ENCODE results near the gene UGGT1.

UGGT1 gene

DNA sequence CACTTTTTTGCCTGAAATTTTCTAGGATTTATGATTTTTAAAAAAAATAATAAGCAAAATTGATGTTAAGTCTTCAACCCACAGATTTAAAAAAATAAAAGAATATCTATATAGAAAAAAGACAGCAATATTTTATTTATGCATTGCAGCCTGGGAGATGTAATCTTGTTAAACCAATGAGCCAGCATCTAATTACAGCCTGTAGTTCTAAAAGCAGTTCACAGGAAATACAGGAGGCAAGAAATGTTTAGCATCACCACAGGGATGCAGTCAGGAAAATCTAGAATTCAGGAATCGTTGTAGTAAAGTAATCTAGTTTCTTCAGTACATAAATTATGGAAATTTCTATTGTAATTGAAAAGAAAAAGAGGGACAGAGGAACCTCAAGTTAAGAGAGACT, 17.2 kb downstream of the UGGT1 start:
- no peak for DNase-seq

DNA sequence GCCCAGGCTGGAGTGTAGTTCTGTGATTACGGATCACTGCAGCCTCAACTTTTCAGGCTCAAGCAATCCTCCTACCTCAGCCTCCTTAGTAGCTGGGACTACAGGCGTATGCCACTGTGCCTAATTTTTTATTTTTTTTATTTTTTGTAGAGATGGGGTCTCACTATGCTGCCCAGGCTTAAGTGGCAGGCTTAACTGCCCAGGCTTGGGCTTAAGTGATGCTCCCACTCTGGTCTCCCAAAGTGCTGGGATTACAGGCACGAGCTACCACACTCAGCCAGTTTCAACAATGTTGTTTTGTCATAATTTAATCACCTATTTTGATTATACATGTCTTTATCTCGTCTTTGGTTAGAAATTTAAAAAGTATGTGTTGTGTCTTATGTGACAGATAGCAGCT, 18.2 kb downstream of the UGGT1 start:
- DNase-seq: no peak

DNA sequence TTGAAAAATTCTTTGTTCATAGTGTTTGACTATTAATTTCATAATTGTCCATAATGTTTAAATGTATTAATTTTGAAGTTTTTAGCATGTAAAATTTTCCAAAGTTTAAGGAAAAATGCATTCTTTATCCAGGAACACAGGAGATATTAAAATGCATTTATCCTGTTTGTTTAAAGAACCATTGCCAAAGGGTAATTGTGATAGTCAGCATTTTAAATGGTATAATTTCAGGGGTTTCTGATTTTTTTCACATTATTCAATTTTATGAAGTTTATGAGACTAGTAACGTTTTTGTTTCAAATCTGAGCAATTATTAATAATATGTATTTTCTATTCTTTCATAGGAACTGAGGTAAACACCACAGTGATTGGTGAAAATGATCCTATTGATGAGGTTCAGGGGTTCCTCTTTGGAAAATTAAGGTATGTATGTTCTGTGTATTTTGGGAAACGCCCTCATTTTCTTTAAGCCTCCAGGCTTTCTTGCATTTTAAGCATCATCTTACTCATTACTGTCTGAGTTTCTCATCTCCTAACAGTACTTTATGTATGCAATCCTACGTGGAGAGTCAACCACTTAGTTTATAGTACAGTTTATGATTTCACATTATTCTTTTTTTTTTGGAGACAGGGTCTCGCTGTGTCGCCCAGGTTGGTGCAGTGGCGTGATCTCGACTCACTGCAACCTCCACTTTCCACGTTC, 25.1 kb downstream of the UGGT1 start:
- no peak for DNase-seq

DNA sequence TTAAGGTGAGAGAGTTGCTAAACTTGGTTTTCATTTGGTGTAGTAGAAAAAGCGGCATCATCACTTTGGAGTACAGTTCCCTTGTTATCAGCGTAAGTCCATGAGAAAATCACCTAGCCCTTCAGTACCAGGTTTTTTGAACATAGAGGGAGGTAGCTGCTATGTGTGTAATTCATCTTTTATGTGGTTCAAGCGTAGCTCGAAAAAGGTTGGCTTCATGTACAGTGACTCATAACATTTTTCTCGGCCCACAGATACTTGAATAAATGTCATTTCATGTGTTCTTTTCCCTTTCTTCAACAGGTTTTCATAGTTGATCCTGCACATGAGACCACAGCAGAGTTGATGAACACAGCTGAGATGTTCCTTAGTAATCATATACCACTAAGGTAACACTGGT, 43.6 kb downstream of the UGGT1 start:
- DNase-seq: no peak

GRCh38 chr2:128137094-128137616, 46.2 kb downstream of the UGGT1 start:
- DNase-seq: no peak

DNA sequence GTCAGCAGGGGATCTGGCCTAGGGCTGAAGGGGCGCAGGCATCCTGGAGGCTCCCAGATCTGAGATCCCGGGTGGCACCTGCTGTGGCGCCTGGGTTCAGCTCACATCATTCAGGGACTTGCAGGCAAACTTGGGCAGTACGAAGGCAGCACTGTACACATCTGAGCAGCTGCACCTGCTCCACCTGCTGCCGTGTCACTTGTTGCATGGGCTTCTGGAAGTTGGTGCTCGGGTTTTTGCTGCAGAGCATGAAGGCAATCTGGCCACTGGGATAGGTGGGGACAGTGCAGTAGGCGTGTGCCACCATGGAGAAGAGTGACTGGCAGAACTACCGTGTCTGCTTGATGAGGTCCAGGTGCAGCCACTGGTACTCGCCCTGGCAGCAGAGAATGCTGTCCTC, 48.6 kb downstream of the UGGT1 start:
- DNase-seq: no peak

- DNase-seq: no peak
Observed at GRCh38 chr2:128145651-128146050, 54.7 kb downstream of the UGGT1 start.

- no peak for DNase-seq
Observed at GRCh38 chr2:128153786-128154185, 62.8 kb downstream of the UGGT1 start.

DNA sequence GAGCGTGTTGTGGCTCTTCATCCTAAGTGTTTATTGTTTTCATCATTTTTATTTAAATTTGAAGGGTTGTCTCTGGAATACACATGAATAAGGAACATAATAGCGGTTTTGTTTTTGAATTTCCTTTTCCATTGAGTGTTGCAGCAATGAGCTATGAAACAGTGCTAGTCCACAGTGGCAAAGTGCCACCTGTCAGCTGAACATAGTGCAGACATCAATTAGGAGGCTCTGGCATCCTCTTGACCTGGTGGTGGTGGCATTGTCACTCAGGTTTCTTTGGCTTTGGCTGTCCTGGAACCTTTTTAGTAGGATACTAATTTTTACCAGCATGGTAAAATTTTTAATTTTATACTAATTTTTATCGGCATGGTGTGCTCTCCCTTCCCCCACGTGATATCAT, 63.2 kb downstream of the UGGT1 start:
- DNase-seq: no peak

DNA sequence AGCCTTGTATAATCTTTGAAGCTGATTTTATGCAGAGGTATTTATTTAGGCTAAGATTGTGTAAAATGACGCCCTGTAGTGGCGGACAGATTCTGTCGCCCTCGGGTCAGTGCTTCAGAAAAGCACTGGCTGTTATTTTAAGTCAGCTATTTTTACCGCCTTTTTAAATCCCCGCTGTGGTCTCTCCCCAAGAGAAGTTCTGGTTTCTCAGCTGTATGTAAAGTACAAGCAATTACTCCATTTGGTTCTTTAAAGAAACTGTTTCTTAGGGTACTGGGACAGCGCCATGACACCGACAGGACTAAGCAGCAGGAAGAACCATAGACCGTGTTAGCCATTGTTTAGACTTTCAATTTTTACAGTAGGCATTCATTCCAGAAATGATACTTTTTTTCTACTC, 65.0 kb downstream of the UGGT1 start:
- DNase-seq: no peak

GRCh38 chr2:128156812-128157211, 65.8 kb downstream of the UGGT1 start:
- no peak for DNase-seq

DNA sequence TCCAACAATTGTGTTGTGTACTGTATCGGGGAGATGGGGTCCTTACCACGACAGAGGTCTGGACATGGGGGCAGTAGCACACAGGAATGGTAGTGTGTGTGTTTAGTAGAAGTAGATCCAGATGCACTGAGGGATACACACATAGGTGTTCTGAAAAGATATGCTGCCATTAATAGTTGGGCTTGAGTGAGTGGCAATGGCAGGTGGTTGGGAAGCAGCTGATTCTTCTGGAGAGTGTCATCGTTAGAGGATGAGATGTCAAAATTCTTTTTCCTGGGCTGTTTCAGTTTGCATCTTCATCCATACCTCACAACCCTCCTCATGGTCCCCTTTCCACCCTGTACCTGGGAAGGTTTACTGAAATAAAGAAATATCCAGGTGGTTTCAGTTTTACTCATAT, 66.6 kb downstream of the UGGT1 start:
- no peak for DNase-seq

- DNase-seq: no peak
Observed at GRCh38 chr2:128158176-128158575, 67.2 kb downstream of the UGGT1 start.

- DNase-seq: no peak
Observed at GRCh38 chr2:128159437-128159836, 68.4 kb downstream of the UGGT1 start.

GRCh38 chr2:128160616-128161275, 69.7 kb downstream of the UGGT1 start:
- DNase-seq: no peak

DNA sequence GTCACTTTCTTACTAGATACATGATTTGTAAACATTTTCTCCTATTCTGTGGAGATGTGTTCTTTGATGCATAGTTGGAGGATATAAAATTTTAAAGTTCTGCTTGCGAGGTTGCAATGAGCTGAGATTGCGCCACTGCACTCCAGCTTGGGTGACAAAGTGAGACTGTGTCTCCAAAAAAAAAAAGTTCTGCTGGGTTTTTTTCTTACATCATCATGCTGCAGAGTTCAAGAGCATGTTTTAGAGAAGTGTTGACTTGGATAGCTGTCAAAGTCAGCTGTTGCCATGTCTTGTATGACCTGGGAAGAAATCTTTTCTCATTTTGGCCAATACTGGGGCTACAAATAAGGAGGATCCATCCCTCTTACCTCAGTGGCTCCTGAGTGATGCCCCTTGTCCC, 71.3 kb downstream of the UGGT1 start:
- peak; percentile 10 for DNase-seq

DNA sequence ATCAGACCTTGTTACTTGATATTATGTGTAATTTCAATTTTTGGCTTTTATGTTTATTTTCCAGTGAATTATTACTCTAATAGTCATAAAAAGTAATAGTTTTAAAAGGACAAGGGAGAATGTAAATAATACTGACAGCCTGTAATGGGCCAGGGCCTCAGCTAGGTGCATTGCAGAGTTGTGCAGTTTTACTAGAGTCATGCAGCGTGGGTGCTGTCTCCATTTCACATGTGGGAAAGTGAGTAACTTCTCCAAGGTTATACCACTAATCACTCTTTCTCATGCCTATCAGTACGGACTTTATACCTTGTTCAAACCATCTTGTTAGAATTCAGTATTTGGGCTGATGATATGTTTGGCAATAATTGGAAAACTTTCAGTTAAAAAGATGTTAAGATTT, 73.3 kb downstream of the UGGT1 start:
- no peak for DNase-seq

DNA sequence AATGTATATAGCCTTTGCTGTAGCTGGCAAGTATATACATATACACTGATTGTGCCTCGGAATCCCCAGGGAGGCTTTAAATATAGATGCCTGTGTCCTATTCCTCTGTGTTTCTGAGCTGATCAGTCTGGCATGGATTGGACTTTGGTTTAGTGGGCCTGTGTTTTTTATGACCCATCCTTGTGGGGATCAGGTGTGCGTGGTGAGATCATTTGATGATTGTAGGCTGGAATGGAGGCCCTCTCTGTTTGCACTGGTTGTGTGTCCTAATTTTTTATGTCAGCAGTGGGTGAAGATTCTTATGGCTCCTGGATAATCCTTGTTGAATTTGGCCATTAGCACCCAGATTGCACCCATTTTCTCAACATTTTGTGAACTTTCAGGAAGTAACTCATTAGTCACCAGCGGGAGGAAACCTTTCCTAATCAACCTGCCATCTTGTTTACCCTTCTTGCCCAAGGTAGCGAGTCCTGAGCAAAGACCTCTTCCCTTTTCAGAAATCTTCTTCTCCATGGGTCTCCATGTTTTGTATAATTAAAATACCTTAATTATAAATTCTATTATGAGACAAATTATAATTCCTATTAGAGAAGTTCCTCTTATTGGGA, 75.8 kb downstream of the UGGT1 start:
- DNase-seq: peak; percentile 2

- no peak for DNase-seq
Observed at GRCh38 chr2:128169094-128169493, 78.1 kb downstream of the UGGT1 start.

DNA sequence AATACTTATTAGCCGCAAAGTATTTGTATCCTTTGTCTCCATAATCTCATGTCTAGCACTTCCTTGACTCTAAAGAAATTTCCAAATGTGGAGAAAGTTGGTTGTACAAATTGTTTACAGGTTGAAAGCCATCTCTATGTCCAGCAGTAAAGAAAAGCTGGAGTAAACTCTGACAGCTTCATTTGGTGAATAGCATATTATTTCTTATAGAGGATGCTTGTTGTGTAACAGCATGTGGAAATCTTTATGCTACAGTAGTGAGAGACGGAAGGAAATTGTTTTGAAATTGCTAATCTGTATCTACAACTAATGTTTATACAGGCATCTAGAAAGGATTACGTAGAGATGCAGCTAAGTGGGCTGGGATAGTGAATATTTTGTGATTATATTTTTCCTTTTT, 78.5 kb downstream of the UGGT1 start:
- no peak for DNase-seq

- DNase-seq: no peak
Observed at GRCh38 chr2:128169933-128170709, 79.1 kb downstream of the UGGT1 start.

DNA sequence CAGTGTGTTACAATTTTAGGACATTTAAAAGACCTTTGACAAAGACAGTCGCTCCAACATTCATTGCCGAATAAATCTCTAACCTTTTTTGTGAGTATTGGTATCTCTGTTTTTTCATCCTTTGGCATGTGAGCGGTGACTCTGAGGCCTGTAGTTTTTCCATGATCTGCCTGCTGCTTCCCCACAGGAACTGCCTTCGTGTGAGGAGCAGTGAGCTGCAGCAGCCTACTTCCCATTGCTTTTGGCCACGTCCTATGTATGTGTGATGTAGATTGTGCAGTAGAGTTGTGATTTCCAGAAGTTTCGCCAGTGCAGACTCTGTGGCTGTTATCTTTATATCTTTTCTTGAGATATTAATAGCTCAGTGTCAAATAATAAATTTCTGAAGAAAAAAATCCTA, 79.8 kb downstream of the UGGT1 start:
- DNase-seq: no peak

DNA sequence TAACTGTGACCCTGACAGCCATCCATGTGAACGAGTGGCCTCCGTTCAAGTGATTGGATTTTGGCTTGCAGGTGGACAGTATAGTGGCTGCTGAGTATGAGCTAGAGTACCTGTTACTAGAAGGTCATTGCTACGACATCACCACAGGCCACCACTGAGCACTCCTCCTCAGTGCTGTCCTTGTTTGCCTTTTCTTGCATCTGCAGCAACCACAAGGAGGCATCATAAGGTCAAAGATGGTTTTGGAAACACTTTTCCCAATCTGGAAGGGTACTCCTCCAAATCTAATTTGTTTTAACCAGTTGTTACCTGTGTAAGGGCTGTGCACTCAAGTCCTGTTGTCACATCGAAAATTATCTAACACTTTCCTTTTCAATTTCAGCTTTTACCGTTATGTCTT, 81.2 kb downstream of the UGGT1 start:
- no peak for DNase-seq
